ENCODE results near the gene IL3.

IL3 gene

GRCh38 chr5:132100672-132101261, 40.3 kb downstream of the IL3 start:
- no peak for TF ChIP-seq CTCF (conservative IDR thresholded peaks at IDR 0.05; ENCODE audit: low read depth, low read length)
- H3K4me3 ChIP-seq (ENCODE audit: low read length) = no peak overlapping the region
- no peak for DNase-seq (ENCODE audit: low read depth)

- no peak for TF ChIP-seq CTCF (conservative IDR thresholded peaks at IDR 0.05; ENCODE audit: low read depth, low read length)
- no peak overlapping the region for H3K4me3 ChIP-seq (ENCODE audit: low read length)
- DNase-seq (ENCODE audit: low read depth) = no peak
Observed at GRCh38 chr5:132101385-132101880, 41.0 kb downstream of the IL3 start.

GRCh38 chr5:132102101-132102701, 41.7 kb downstream of the IL3 start:
- H3K4me3 ChIP-seq (ENCODE audit: low read length) = no peak overlapping the region
- TF ChIP-seq CTCF (conservative IDR thresholded peaks at IDR 0.05; ENCODE audit: low read depth, low read length) = no peak
- no peak for DNase-seq (ENCODE audit: low read depth)

GRCh38 chr5:132102944-132103331, 42.5 kb downstream of the IL3 start:
- TF ChIP-seq CTCF (conservative IDR thresholded peaks at IDR 0.05; ENCODE audit: low read depth, low read length) = no peak
- no peak overlapping the region for H3K4me3 ChIP-seq (ENCODE audit: low read length)
- no peak for DNase-seq (ENCODE audit: low read depth)

GRCh38 chr5:132103332-132103951, 43.0 kb downstream of the IL3 start:
- H3K4me3 ChIP-seq (ENCODE audit: low read length) = no peak overlapping the region
- peak; percentile 80 for DNase-seq (ENCODE audit: low read depth)
- no peak for TF ChIP-seq CTCF (conservative IDR thresholded peaks at IDR 0.05; ENCODE audit: low read depth, low read length)

- H3K4me3 ChIP-seq (ENCODE audit: low read length) = no peak overlapping the region
- no peak for TF ChIP-seq CTCF (conservative IDR thresholded peaks at IDR 0.05; ENCODE audit: low read depth, low read length)
- no peak for DNase-seq (ENCODE audit: low read depth)
Observed at GRCh38 chr5:132103969-132104391, 43.5 kb downstream of the IL3 start.

GRCh38 chr5:132104556-132104955, 44.1 kb downstream of the IL3 start:
- H3K4me3 ChIP-seq (ENCODE audit: low read length) = no peak overlapping the region
- no peak for TF ChIP-seq CTCF (conservative IDR thresholded peaks at IDR 0.05; ENCODE audit: low read depth, low read length)
- no peak for DNase-seq (ENCODE audit: low read depth)
